A673 (cell line): Measurements from ENCODE around the gene RIPOR2.

Source experiments
- CTCF ChIP-seq: fragments of 300-800, 200-600 bp; sonication (generic); conservative IDR thresholded peaks from 2 replicates; pipeline ENCODE4 v1.5.1; 2017; ENCODE audit warnings: low read depth, mild to moderate bottlenecking, antibody characterized with exemption, low read length, moderate library complexity, mixed read lengths
- EZH2 ChIP-seq: fragments of 200-600 bp; sonication (generic); IDR thresholded peaks from 2 replicates; pipeline ENCODE4 v1.6.1; 2017; ENCODE audit warnings: borderline replicate concordance, low read depth, mild to moderate bottlenecking, mixed read lengths, antibody characterized with exemption, low read length; ENCODE audit not compliant: poor library complexity, severe bottlenecking

- no peak for TF ChIP-seq CTCF
- no peak for TF ChIP-seq EZH2
Observed at GRCh38 chr6:24761193-24761835, 174.4 kb downstream of the RIPOR2 start.
